AG10803 (cell line): Measurements from ENCODE around the gene TAF1C.

Experiments used
- DNase-seq: peaks from one replicate; pipeline ENCODE4 v3.0.0; 2010; ENCODE audit warnings: low read depth
- H3K4me3 ChIP-seq: 2 replicates; pipeline ENCODE4 v1.5.1; 2011; ENCODE audit warnings: mild to moderate bottlenecking, low read length, control low read depth
- TF ChIP-seq, protein P1 (sequence below): conservative IDR thresholded peaks from 2 replicates; pipeline ENCODE4 v1.5.1; 2011; ENCODE audit warnings: mild to moderate bottlenecking, low read length, control low read depth, inconsistent platforms

Gene TAF1C

GRCh38 chr16:84186685-84187437 lies at the start of gene TAF1C:
TAF1C (minus strand) TSS chr16:84187057; CDS start chr16:84184988, 2,069 bp downstream.
- peak within 1 kb of the TSS; percentile 97 for H3K4me3 ChIP-seq
- TF ChIP-seq, protein P1, sequence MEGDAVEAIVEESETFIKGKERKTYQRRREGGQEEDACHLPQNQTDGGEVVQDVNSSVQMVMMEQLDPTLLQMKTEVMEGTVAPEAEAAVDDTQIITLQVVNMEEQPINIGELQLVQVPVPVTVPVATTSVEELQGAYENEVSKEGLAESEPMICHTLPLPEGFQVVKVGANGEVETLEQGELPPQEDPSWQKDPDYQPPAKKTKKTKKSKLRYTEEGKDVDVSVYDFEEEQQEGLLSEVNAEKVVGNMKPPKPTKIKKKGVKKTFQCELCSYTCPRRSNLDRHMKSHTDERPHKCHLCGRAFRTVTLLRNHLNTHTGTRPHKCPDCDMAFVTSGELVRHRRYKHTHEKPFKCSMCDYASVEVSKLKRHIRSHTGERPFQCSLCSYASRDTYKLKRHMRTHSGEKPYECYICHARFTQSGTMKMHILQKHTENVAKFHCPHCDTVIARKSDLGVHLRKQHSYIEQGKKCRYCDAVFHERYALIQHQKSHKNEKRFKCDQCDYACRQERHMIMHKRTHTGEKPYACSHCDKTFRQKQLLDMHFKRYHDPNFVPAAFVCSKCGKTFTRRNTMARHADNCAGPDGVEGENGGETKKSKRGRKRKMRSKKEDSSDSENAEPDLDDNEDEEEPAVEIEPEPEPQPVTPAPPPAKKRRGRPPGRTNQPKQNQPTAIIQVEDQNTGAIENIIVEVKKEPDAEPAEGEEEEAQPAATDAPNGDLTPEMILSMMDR: peak; percentile 72
- peak; percentile 95 for DNase-seq

DNA sequence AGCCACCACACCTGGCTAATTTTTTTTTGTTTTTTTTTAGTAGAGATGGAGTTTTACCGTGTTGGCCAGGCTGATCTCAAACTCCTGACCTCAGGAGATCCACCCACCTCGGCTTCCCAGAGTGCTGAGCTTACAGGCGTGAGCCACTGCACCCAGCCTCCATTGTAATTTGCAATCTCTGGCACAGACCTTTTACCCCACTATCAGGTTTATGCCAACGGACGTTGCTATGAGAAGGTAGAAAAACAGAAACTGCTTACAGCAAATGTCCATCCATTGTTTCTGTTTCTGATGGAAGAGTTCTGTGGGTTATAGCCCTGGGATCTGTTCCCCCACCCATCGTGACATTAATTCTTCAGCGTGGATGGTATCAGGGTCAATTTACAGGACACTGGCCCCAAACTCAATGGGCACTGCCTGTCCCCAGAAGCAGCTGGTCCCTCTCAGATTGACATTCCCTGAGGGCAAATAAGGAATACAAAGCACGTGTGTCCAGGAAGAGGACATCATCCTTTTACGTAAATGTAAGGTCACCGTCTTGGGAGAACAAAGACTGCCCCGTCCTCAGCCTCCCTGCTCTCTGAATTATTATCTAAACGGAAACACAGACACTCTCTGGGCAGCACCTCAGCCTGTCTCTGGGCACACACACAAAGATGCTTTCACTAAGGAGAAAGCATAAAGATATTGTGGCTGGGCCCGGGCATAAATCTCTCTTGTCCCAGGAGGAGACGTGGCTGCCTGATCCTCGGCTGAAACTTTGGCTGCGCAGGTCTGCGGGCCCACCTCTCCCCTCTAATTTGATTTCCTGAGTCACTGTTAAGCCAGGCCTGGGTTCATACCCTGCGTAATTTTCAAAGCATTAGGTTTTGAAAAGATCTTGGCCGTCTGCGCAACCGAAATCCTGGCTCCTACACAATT lies 47.7 kb upstream of the TAF1C start:
- TF ChIP-seq, protein P1: no peak
- DNase-seq: no peak

DNA sequence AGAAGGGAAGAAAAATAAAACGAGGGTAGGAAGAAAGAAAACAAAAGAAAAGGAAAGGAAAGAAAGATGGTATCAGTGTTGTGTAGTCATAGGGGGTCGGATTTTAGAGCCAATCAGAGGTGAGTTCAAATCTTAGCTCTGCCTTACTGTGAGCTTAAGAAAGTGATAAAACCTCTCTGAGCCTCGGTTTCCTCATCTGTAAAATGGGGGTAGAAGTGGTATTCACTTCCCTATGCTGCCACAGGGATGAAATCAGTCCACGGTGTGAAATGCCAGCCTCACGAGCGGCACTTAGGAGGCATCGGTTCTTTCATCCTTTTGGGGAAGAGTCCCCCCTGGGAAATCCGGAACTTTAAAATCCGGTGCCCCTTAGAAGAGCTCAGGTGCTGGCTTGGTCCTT lies 46.9 kb upstream of the TAF1C start:
- H3K4me3 ChIP-seq: no peak overlapping the region
- TF ChIP-seq, protein P1: no peak
- DNase-seq: no peak

More for the DNA sequence above, 47.7 kb upstream of the TAF1C start:
- H3K4me3 ChIP-seq: no peak overlapping the region

GRCh38 chr16:84232969-84233368 lies 46.1 kb upstream of the TAF1C start:
- H3K4me3 ChIP-seq: no peak overlapping the region
- no peak for DNase-seq
- TF ChIP-seq, protein P1: no peak

GRCh38 chr16:84232060-84232459 lies 45.2 kb upstream of the TAF1C start:
- no peak for DNase-seq
- no peak overlapping the region for H3K4me3 ChIP-seq
- TF ChIP-seq, protein P1: no peak

DNA sequence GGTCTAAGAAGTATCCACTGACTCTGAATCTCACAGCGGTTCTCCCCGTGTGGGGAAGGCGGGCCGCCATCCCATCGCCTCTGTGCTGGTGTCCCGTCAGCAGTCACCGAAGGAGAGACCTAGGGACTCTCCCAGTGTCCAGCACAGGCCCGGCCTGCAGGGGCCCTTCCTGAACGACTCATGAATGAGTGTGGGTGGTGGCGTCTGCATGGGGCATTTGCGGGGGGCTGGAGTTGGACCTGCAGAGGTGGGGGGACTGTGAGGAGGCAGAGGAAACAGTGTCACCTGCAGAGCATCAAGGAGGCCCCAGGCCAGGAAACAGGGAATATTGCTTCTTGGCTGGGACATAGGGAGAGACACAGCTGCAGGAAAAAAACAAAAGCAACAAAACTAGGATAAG lies 42.6 kb upstream of the TAF1C start:
- TF ChIP-seq, protein P1: no peak
- no peak for DNase-seq

More for the DNA sequence above, 42.6 kb upstream of the TAF1C start:
- H3K4me3 ChIP-seq: no peak overlapping the region
